HG03342 (cell line): ENCODE data around the gene CCDC51.
"Not testable (repeated sequence)": the region's sequence is repeated elsewhere in the genome, so short reads cannot be mapped to it uniquely, and the experiment has no call there.

ENCODE experiments used
- ATAC-seq: cut with Tn5 transposase; IDR thresholded peaks from one replicate; pipeline ENCODE4 v1.9.1; 2021; ENCODE audit warnings: mild to moderate bottlenecking, moderate library complexity; ENCODE audit not compliant: unreplicated experiment

Gene CCDC51

DNA sequence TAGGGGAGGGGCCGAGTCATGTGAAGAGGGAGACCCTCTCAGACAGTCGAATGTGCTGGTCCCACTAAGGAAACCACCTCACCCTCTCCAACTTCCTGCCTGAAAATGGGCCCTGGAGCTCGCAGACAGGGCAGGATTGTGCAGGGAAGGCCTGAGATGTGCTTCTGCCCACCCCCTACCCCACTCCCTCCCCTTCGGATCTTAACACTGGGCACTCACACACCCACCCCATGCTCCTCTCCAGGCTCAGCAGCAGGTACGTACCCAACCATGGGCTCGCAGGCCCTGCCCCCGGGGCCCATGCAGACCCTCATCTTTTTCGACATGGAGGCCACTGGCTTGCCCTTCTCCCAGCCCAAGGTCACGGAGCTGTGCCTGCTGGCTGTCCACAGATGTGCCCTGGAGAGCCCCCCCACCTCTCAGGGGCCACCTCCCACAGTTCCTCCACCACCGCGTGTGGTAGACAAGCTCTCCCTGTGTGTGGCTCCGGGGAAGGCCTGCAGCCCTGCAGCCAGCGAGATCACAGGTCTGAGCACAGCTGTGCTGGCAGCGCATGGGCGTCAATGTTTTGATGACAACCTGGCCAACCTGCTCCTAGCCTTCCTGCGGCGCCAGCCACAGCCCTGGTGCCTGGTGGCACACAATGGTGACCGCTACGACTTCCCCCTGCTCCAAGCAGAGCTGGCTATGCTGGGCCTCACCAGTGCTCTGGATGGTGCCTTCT is 26.6 kb upstream of the CCDC51 start:
- ATAC-seq: no peak

GRCh38 chr3:48465531-48466378 is 25.8 kb upstream of the CCDC51 start:
- ATAC-seq: peak; percentile 83

DNA sequence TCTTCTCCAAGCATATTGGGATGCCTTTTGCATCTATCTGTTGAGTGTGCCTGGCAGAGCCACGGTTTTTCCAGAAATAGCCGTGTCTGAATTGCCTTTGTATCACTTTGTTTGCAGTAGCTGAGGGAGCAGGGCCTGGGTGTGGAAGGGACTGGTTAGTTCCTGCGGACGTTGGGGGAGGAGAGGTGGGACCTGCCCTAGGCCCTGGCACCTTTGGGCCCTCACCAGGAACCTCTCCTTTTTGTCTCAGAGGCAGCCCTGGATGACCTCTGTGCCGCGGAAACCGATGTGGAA is 25.3 kb upstream of the CCDC51 start:
- ATAC-seq: no peak

- no peak for ATAC-seq
Observed at GRCh38 chr3:48464713-48465221, 24.8 kb upstream of the CCDC51 start.

GRCh38 chr3:48463703-48464102 is 23.8 kb upstream of the CCDC51 start:
- no peak for ATAC-seq

DNA sequence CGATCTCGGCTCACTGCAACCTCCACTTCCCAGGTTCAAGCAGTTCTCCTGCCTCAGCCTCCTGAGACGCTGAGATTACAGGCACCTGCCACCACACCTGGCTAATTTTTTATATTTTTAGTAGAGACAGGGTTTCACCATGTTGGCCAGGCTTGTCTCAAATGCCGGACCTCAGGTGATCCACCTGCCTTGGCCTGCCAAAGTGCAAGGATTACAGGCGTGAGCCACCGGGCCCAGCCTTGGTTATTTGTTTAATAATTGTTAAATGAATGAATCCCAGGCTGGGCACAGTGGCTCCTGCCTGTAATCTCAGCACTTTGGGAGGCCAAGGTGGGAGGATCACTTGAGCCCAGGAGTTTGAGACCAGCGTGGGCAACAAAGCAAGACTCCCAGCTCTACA is 21.8 kb upstream of the CCDC51 start:
- ATAC-seq: not testable (repeated sequence)

DNA sequence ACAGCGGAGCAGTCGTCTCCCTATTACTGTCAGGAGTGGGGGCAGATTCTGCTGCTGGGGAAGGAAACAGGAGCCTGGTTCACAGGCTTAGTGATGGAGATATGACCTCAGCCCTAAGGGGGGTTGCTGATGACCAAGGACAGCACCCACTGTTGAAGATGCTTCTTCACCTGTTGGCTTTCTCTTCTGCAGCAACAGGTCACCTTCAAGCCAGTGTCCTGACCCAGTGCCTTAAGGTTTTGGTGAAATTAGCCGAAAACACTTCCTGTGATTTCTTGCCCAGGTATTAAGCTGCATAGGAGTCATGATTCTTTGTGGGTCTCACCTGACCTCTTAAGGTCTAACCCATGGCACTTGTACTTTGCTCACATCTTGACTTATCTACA is 20.6 kb upstream of the CCDC51 start:
- ATAC-seq: no peak

DNA sequence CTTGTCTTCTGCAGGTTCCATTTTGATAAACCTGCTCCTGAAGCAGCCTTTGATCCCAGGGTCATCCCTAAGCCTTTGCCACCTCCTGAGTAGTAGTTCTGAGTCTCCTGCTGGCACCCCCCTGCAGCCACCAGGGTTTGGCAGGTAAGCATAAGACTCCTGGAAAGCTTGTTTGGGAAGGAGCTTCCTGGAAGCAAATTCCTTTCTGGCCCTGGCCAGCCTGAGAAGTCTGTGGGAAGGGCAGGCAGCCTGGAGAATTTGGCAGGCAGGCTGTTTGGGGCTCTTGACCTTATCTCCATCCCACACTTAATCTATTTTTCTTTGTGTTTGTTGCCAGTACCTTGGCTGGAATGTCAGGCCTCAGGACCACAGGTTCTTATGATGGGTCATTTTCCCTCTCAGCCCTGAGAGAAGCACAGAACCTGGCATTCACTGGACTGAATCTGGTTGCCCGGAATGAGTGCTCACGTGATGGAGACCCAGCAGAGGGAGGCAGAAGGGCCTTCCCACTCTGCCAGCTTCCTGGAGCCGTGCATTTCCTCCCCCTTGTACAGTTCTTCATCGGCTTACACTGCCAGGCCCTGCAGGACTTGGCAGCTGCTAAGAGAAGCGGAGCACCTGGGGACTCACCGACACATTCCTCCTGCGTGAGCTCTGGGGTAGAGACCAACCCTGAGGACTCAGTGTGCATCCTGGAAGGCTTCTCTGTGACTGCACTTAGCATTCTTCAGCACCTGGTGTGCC is 20.0 kb upstream of the CCDC51 start:
- no peak for ATAC-seq

- ATAC-seq: no peak
Observed at GRCh38 chr3:48459331-48459730, 19.4 kb upstream of the CCDC51 start.

DNA sequence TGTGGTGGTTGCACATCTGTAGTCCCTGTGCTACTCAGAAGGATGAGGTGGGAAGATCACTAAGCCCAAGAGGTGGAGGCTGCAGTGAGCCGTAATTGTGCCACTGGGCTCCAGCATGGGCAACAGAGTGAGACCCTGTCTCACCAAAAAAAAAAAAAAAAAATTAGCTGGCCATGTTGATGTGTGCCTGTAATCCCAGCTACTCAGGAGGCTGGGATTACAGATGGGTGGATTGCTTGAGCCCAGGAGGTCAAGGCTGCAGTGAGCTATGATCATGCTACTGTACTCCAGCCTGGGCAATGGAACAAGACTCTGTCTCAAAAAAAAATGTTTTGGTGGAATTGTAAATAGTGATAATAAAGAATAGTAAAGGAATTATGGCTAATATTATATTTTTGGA is 16.5 kb upstream of the CCDC51 start:
- ATAC-seq: no peak

- ATAC-seq: no peak
Observed at GRCh38 chr3:48451270-48451669, 11.4 kb upstream of the CCDC51 start.

DNA sequence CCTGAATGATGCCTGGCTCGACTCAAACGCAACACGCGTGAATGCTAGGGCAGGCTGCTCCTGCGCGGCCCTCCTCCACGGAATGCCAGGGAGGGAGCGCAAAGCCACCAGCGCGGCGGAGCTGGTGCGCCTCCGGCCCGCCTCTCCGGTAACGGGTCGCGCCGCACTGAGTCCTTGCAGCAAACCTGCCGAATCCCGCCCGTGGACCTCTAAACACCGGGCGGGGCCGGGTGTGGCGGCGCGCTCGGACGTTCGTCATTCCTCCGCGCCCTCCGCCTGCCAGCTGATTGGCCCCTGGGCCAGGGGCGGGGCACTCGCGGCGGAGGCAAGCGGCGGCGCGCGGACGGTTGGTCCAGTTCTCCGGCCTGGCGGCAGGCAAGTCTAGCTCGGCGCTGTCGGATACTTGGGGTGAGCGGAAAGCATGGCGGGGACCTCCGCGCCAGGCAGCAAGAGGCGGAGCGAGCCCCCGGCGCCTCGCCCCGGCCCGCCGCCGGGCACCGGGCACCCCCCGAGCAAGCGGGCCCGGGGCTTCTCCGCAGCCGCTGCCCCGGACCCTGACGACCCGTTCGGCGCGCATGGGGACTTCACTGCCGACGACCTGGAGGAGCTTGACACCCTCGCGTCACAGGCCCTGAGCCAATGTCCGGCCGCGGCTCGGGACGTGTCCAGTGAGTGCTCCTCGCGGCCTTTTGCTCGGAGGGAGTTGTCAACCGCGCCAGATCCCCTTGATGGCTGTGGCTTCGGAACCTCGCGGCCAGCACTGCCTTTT is 6.7 kb upstream of the CCDC51 start, which contains the start of gene ATRIP:
ATRIP (plus strand) TSS at position 313 of the 769 bp plus-strand sequence; CDS start at position 422, 109 bp downstream.
- peak; percentile 75 for ATAC-seq

- no peak for ATAC-seq
Observed at GRCh38 chr3:48446043-48446424, 6.1 kb upstream of the CCDC51 start.

DNA sequence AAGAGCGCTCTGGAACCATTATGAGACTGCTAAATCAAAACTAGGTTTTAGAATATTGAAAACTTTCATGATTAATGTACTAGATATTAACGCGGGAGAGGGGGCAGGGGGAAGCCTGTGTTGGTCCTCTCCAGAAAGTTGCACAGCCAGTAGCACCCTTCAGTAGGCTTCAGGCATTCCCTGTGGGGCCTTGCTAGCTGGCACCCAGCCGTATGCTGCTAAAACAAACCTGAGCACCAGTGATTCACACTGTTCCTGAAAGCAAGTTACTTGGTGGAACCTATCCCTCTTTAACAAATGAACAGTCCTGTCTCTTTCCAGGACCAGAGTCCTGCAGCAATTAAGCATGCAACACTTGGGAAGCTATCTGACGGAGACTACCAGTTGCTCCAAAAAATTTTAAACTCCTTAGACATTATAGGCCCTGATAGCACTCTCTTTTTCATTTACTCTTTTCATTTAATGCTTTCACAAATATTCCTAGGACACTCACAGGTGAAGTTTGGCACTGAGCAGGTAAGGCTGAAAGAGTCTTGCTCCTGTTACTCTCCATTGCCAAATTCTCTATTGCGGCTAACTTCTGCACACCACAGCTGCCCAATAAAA is 5.5 kb upstream of the CCDC51 start:
- no peak for ATAC-seq

DNA sequence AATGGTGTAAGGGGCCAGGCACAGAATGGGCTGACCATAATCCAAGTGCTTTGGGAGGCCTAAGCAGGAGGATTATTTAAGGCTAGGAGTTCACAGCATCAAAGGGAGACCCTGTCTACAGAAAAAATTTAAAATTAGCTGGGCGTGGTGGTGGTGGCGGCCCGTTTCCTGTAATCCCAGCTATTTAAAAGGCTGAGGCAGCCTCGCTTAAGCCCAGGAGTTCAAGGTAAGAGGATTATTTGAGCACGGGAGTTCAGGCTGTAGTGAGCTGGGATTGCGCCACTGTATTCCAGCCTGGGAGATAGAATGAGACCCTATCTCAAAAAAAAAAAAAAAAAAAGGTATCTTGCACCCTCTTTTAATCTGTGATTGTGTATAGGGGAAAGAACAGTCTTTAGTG is 2.0 kb upstream of the CCDC51 start:
- no peak for ATAC-seq

DNA sequence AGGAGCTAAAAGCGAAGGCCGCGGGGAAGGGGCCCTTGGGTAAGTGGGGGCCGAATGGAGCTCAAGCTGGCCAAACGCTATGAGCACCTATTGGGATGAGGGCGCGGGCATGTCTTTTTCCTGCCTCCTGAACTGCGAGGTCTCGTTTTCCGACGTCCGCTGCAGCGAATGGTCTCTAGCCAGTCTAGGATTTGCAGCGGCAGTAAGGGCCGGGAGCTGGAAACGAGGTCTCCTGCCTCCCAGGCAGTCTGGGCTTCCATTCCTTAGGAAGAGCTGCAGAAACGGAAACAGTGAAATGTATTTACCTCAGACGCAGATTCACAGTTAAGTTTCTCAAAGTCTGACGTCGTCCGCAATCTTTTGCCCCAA is 655 bp upstream of the CCDC51 start:
- no peak for ATAC-seq

DNA sequence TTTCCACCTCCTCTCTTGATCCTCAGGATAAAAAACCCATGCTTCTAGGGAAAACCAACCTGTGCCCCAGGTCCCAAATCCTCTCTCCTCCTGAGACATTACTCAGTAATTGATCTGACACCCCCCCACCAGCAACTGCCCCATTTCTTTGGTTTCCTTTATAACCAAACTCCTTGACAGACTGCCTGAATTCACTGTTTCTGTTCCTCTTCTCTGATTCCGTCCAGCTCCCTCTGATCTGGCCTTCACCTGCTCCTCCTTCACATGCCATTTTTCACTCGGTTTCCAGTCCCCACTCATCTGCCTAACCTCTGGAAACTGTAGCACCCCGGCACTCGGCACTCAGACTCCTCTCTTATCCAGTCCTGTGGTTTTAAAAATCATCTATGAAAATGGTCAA is 2.1 kb downstream of the CCDC51 start:
- no peak for ATAC-seq

GRCh38 chr3:48436855-48437254 is 3.1 kb downstream of the CCDC51 start:
- no peak for ATAC-seq

DNA sequence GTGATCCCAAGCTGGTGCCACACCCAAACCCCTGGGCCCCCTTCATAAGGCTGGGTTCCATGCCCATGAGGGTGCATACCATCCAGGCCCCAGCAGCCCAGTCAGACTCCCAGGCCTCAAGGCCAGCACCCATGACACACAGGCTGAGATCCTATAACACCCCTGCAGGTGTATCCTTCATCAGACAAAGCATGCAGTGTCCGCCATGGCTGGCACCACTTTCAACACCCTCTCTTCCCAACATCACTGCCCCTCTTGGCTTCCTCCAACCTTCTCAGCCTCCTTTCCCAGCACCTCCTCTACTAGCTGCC is 3.5 kb downstream of the CCDC51 start:
- no peak for ATAC-seq

DNA sequence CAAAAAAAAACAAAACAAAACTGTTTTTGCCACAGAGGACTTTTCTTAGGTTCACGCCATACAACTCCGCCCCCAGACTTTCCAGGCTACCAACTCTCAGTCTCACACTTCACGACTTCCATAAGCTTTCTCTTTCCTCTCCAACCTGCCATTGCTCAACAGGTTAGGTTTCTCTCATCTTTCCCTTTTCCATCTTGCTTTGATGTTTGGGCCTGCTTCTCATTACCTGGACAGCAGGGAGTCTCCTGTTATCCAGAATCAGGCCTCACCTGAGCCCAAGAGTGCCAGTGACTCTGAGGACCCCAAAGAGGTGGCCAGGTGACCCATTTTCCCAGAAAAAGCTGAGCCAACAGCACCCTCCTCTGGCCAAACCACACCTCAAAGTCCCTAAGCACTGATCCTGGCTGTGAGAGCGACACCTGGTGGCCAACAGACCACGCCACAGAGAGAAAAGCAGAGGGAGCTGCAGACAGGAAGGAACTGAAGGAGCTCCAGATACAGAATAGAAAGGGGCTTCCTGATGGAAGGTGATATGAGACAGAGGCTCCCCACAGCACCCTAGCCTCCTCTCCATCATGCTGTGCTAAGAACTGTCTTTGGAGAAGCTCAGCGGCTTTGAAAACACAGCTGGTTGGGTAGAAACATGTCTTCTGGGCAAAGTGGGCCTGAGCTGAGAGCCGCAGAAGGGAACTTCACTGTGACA is 4.0 kb downstream of the CCDC51 start:
- no peak for ATAC-seq
